Stimulated activated memory B cell treated with anti-CD40 and anti-IgM and Interleukin-4, amounts not matched to agents 10 μg/mL and 1 μg/mL and 100 μg/mL, for 72 hours (primary cell): ENCODE data around the gene FAM168A.

ENCODE experiments used
- ATAC-seq: fragments of 150-1000 bp; cut with Tn5 transposase; 2 replicates; pipeline ENCODE4 v1.10.0; 2021
- H3K27ac Mint-ChIP-seq: one replicate; pipeline ENCODE4 v1.8.0; 2022; ENCODE audit warnings: mild to moderate bottlenecking, mixed read lengths
- H3K27me3 Mint-ChIP-seq: one replicate; pipeline ENCODE4 v1.8.0; 2022; ENCODE audit warnings: mixed read lengths
- H3K36me3 Mint-ChIP-seq: one replicate; pipeline ENCODE4 v1.8.0; 2022; ENCODE audit warnings: mixed read lengths
- H3K4me1 Mint-ChIP-seq: one replicate; pipeline ENCODE4 v1.8.0; 2022; ENCODE audit warnings: mixed read lengths
- H3K4me3 Mint-ChIP-seq: one replicate; pipeline ENCODE4 v1.8.0; 2022; ENCODE audit warnings: mild to moderate bottlenecking, moderate library complexity, mixed read lengths
- H3K9me3 Mint-ChIP-seq: one replicate; pipeline ENCODE4 v1.8.0; 2022; ENCODE audit warnings: mixed read lengths

FAM168A gene

DNA sequence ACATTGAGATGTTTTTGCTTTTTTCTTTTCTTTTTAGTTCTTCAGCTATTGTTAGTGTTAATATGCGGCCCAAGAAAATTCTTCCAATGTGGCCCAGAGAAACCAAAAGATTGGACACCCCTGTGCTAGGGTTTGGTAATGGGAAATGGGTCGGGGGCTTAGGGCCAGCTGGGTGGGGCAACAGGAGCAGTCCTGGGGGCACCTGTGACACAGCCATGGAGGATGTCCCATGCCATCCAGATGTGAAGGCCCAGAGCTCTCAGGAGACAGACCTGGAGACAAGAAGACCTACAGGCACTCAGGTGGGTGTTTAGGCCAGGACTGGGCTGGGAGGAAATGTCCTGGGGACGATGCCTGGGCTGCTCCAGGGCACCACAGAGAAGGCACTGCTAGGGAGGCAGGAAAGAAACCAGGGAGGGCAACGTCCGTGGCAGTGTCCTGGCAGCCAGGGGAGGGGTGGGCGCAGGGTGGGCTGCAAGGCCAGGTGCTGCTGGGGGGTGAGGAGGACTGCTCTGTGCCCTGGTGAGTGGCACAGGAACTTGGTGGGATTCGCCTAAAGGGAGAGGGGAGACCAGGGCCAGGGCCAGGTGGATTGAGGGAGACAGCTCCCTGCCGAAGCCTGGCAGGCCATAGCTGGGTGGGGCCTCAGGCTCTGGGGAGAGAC lies 200.3 kb downstream of the FAM168A start:
- no peaks in the 10 kb centered on the region for H3K9me3 Mint-ChIP-seq
- peak overlapping the region; percentile 19 for H3K4me3 Mint-ChIP-seq
- H3K27me3 Mint-ChIP-seq = no peaks in the 10 kb centered on the region
- peak overlapping the region; percentile 48 for H3K27ac Mint-ChIP-seq
- H3K4me1 Mint-ChIP-seq = peaks cover 27% of the 10 kb centered on the region
- H3K36me3 Mint-ChIP-seq = peaks cover 55% of the 10 kb centered on the region
- no peak for ATAC-seq

DNA sequence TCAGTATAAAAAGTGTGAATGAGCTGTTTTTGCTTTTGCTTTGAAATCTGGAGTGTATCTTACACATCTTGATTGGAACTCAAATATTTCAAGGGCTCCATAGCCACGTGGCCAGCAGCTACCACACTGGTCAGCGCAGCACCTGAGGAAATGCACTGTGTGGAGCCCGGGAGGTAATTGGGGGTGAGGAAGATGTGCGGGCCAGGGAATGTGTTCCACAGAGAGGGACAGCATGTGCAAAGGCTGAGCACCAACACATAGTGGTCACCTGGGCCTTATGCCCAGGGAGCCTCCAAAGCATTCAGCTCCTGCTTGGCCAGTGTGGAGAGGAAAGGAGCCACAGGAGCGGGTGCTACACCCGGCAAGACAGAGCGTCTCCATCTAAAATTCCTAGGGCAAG lies 200.9 kb downstream of the FAM168A start:
- ATAC-seq = no peak
- H3K9me3 Mint-ChIP-seq = no peaks in the 10 kb centered on the region
- H3K4me3 Mint-ChIP-seq = no peak overlapping the region
- H3K36me3 Mint-ChIP-seq = peaks cover 62% of the 10 kb centered on the region
- peaks cover 32% of the 10 kb centered on the region for H3K4me1 Mint-ChIP-seq
- peak overlapping the region; percentile 17 for H3K27ac Mint-ChIP-seq
- no peaks in the 10 kb centered on the region for H3K27me3 Mint-ChIP-seq

DNA sequence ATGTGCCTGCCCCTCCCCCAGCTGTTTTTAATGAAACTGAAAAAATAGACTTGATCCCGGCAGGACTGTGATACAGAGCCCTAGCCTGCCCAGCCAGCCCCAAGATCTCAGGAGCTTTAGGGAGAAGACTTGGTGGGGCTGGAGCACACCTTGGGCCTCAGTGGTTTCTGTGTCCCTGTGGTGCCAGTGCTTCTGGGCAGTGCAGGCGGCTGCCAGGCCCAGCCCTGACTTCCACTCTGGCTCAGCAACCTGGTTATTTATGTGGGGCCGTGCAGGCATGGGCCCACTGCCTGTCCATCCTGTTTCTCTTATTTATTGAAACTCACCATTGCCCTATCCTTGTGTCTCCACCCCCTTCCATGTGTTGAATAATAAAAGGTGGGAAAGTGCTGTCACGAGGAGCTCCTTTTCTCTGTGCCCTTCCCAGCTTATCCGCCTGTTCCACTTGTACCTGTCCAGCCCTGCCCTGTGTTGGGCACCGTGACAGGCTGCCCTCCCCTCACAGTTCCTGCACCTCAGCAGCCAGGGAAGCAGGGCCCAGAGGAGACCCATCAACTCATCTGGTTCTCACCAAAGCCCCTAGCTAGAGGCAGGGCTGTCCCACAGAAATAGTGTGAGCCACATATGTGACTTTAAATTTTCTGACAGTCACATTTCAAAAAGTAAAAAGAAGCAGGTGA lies 201.5 kb downstream of the FAM168A start:
- Mint-ChIP-seq H3K4me1 (peaks cover 33% of the 10 kb centered on the region), H3K36me3 (peaks cover 65% of the 10 kb centered on the region), H3K27ac (peak overlapping the region; percentile 17), H3K9me3 (no peaks in the 10 kb centered on the region), H3K4me3 (no peak overlapping the region), H3K27me3 (no peaks in the 10 kb centered on the region)
- ATAC-seq = no peak

DNA sequence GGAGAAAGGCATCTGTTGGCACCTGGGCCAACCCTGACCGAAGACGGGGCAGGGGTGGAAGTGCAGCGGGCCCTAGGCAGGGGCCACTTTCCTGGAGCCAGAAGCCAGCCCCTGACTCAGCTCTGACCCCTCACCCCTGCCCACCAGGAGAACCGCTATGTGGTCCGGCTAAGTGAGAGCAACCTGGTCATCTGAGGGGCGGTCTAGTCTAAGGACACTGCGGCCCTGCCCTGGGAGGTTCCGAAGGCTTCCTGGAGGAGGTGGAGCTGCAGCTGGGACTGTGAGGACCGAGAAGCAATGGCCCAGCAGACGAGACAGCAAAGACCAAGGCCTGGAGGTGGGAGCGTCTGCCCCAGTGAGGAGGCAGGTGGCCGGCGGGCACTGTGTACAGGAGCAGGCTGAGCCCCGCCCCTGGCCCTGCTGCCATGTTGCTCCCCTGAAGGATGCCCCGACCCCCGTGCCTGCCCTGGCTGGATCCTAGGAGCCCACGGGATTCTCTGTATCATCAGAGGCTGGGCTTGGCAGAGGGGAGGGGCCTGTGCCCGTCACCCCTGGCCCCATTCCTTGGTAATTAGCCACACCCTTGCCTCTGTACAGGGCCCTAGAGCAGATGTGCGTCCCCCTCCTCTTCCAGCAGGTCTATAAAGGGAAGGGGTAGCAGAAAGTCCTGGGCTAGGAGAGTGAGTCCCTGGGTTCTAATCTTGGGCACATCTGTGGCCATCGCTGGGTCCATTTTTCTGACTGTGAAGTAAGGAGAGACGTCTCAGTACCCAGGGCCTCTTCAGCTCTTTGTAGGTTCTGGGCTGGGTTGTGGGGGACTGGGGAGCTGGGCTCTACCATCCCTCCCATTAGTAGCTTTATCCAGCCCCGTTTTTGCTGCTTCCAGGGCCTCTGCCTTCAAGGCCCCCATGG lies 202.4 kb downstream of the FAM168A start:
- Mint-ChIP-seq H3K27ac (no peak overlapping the region), H3K36me3 (peaks cover 62% of the 10 kb centered on the region), H3K4me1 (peaks cover 40% of the 10 kb centered on the region), H3K27me3 (no peaks in the 10 kb centered on the region), H3K9me3 (no peaks in the 10 kb centered on the region), H3K4me3 (no peak overlapping the region)
- no peak for ATAC-seq

DNA sequence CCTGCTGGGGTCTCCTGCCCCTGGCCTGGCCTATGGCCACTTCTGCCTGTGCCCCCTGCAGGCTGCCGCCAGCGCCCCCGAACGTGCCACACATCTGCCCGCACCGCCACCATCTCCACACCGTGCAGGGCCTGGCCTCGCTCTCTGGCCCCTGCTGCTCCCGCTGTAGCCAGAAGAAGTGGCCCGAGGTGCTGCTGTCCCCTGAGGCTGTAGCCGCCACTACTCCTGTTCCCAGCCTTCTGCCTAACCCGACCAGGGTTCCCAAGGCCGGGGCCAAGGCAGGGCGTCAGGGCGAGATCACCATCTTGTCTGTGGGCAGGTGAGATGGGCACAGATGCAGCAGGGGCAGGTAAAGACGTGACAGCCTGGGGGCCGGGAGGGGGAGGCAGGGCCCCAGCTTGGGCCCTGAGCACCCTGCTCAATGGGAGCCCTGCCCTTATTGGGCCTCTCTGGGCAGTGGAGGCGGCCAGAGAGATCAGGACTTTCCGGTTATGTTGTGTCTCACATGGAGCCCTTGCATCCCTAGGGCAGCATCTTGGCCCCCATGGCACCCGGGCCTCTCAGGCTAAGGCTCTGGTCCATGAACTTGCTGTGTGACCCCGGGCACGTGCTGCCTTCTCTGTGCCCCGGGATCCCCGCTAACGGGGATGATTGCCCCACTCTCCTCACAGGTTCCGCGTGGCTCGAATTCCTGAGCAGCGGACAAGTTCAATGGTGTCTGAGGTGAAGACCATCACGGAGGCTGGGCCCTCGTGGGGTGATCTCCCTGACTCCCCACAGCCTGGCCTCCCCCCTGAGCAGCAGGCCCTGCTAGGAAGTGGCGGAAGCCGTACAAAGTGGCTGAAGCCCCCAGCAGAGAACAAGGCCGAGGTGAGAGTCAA lies 203.3 kb downstream of the FAM168A start:
- peaks cover 49% of the 10 kb centered on the region for H3K4me1 Mint-ChIP-seq
- no peaks in the 10 kb centered on the region for H3K27me3 Mint-ChIP-seq
- ATAC-seq = no peak
- peak overlapping the region; percentile 27 for H3K27ac Mint-ChIP-seq
- no peaks in the 10 kb centered on the region for H3K9me3 Mint-ChIP-seq
- H3K4me3 Mint-ChIP-seq = no peak overlapping the region
- H3K36me3 Mint-ChIP-seq = peaks cover 70% of the 10 kb centered on the region

DNA sequence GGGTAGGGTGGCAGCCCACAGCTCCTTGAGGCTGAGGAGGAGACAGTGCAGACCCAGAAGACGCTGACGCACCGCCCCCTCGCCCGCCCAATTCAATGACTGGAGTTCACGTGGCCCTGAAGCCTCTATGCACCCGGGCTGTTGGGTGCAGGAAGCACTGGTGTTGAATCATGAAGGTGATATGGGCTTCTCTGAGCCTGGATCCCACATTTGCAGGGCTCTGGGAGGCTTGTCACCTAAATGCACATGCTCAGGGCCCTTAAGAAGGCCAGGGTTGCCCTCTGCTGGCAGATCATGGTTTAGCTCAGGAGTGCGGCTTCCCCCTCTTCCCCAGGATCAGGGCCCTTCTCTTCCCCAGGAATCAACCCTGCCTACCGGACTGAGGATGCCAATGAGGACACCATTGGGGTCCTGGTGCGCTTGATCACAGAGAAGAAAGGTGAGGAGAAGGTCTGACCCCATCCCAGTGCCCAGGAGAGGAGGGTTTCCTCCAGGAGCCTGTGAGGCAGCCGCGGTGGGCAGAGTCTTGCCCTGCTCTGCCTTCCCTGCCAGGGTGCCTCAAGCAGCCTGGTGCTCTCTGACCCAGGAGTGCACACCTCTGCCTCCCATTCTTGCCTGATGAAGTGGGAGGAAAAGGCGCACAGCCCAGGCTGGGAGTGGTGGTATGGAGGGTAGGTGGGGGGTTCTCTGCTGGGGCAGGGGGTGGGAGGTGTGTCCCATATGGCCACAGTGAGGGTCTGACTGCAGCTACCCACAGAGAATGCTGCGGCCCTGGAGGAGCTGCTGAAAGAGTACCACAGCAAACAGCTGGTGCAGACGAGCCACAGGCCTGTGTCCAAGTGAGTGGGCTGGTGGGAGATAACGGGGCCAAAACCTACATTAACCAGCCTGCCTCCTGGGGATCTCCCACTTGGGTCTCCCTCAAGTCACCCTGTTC lies 204.2 kb downstream of the FAM168A start:
- Mint-ChIP-seq H3K36me3 (peaks cover 69% of the 10 kb centered on the region), H3K4me3 (no peak overlapping the region)

DNA sequence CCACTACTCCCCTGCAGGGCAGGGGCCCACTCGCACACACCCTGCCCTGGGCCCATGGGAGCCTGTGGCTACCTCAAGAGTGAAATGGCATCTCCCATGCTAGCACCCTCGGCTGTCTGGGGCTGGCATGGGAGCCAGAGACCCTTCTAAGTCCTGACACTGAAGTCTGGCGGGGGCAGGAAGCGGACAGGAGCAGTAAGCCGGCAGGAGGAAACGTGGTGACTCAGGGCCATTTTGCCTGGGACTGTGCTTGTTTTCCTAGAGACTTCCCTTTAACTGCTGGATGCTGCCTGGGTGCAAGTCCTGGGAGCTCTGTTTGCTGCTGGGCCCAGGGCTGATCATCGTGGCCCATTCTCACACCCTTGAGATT lies 204.9 kb downstream of the FAM168A start:
- H3K4me1 Mint-ChIP-seq = peaks cover 56% of the 10 kb centered on the region
- no peaks in the 10 kb centered on the region for H3K9me3 Mint-ChIP-seq
- H3K36me3 Mint-ChIP-seq = peaks cover 69% of the 10 kb centered on the region
- H3K4me3 Mint-ChIP-seq = no peak overlapping the region
- no peaks in the 10 kb centered on the region for H3K27me3 Mint-ChIP-seq
- no peak overlapping the region for H3K27ac Mint-ChIP-seq
- peak; percentile 15 for ATAC-seq

More for the DNA sequence above, 204.2 kb downstream of the FAM168A start:
- H3K27me3 Mint-ChIP-seq = no peaks in the 10 kb centered on the region
- no peaks in the 10 kb centered on the region for H3K9me3 Mint-ChIP-seq
- H3K27ac Mint-ChIP-seq = no peak overlapping the region
- peaks cover 49% of the 10 kb centered on the region for H3K4me1 Mint-ChIP-seq
- ATAC-seq = peak; percentile 66

DNA sequence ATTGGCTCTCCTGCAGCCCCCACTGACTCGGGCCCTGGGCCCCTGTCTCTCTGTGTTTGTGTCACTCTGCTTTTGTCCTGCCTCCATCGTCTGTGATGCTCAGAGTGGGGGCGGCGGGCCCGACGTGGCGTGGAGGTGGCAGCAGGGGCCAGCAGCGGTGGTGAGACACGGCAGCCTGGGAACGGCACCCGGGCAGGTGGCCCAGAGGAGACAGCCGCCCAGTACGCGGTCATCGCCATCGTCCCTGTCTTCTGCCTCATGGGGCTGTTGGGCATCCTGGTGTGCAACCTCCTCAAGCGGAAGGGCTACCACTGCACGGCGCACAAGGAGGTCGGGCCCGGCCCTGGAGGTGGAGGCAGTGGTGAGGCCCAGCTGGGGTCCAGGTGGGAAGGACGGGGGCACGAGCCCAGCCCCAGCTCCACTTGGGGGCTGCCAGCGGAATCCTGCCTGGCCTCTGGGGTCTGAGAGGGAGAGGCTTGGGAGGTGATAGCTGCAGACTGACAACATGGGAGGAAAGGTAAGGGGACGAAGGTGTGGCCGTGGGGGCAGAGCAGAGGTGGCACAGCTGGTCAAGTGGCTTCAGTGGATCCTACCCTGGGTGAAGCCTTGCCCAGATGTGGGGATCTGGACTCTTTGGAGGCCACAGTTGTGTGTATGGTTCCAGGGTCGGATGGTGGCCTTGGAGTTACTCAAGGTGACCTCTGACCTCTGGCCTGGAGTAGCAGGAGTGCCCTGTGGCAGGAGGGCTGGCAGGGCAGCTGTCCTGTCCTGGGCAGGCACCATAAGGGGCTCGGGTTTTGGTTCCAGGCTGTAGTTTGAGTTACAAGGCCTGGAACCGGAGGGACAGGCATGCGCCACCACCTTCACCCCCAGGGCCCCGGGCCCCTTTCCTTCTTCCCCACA lies 205.6 kb downstream of the FAM168A start:
- H3K36me3 Mint-ChIP-seq = peaks cover 67% of the 10 kb centered on the region
- no peaks in the 10 kb centered on the region for H3K9me3 Mint-ChIP-seq
- no peak for ATAC-seq
- peaks cover 62% of the 10 kb centered on the region for H3K4me1 Mint-ChIP-seq
- H3K27ac Mint-ChIP-seq = no peak overlapping the region
- no peaks in the 10 kb centered on the region for H3K27me3 Mint-ChIP-seq
- no peak overlapping the region for H3K4me3 Mint-ChIP-seq

DNA sequence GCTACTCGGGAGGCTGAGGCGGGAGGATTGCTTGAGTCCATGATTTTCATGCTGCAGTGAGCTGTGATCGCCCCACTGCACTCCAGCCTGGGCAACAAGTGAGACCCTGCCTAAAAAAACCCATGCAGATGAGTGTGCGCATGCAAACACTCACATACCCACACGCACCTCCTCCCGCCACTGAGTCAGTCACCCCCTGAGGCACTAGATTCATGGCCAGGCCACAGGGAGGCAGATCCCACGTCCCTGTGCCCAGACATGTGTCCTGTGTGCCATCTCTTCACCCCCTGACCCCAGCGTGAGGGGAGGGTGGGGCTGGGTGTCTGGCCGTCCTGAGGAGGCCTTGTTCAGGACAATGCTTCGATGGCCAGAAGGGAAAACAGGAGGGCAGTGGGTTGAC lies 206.2 kb downstream of the FAM168A start:
- Mint-ChIP-seq H3K4me3 (no peak overlapping the region), H3K36me3 (peaks cover 65% of the 10 kb centered on the region), H3K4me1 (peaks cover 63% of the 10 kb centered on the region), H3K27ac (no peak overlapping the region), H3K27me3 (no peaks in the 10 kb centered on the region), H3K9me3 (no peaks in the 10 kb centered on the region)
- ATAC-seq = no peak

DNA sequence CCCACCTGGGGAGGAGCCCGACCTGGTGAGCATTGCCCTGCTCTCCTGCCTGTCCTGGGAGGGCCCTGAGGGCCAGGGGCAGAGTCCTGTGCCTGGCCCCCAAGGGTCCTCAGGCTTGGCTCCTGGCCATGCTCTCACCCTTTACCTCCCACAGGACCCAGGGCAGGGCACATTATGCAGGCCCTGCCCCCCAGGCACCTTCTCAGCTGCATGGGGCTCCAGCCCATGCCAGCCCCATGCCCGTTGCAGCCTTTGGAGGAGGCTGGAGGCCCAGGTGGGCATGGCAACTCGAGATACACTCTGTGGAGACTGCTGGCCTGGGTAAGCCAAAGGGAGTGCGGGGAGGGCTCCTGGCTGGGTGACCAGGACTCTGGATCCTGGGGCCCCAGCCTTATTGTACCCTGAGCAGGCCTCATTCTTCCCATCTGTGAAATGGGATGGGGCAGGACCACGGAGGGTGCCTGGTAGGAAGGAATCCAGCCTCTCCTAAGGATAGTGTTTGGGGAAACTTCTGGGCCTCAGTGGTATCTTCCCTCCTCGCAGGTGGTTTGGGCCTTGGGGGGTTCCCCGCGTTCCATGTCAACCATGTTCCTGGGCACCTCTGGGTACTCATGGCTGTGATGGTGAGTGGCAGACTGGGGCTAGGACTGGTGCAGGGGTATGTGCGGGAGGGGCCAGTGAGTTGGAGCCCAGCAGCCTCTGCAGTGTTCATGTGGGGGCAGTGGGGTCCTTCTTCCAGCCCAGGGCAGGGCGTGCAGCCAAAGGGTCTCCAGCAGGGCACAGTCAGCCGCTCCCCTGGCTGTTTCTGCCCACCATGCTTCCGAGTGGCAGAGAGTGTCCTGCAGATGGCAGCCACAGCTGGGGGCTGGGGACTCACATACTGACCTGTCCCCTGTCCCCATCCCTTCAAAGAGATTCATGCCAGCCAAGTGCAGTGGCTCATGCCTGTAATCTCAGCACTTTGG lies 207.0 kb downstream of the FAM168A start:
- no peak for ATAC-seq
- peak overlapping the region; percentile 90 for H3K27ac Mint-ChIP-seq

DNA sequence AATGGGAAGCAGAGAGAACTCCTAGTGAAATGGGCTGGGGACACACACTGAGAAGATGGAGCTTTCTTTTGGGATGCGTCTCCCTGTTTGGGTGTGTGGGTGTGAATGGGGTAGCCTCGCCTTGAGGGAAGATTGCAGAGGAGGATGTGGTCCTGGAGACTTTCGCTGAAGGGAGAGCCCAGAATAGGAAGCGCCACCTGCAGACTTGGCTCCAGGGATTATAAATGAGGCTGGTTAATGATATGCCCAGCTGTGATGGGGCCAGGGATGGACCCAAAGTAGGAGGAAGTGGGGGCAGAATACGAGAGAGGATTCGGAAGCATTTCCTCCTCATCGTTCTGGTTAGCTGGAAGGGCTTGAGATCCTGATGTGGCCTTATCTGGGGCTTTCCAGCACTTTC lies 208.0 kb downstream of the FAM168A start:
- ATAC-seq = no peak
- Mint-ChIP-seq H3K9me3 (no peaks in the 10 kb centered on the region), H3K27ac (peak overlapping the region; percentile 90), H3K36me3 (peaks cover 54% of the 10 kb centered on the region), H3K4me3 (no peak overlapping the region), H3K27me3 (no peaks in the 10 kb centered on the region), H3K4me1 (peaks cover 80% of the 10 kb centered on the region)

More for the DNA sequence above, 207.0 kb downstream of the FAM168A start:
- H3K4me1 Mint-ChIP-seq = peaks cover 71% of the 10 kb centered on the region
- H3K27me3 Mint-ChIP-seq = no peaks in the 10 kb centered on the region
- H3K9me3 Mint-ChIP-seq = no peaks in the 10 kb centered on the region
- no peak overlapping the region for H3K4me3 Mint-ChIP-seq
- H3K36me3 Mint-ChIP-seq = peaks cover 58% of the 10 kb centered on the region

DNA sequence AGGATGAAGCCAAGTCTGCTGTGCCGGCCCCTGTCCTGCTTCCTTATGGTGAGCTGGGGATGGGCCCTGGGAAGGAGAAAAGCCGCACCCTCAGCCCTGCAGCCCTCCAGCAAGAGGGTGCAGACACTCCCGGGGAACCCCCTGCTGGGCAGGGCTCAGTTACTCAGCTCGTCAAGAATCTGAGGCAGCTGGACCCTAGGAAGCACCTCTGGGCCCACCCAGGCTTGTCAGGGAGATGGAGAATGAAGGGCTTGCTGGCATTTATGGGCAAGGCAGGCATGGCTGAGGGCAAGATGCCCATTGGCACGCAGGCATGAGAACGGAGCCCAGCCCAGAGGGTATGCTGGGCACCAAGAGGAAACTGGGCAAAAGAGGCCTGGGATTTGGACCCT lies 208.8 kb downstream of the FAM168A start:
- Mint-ChIP-seq H3K27ac (peak overlapping the region; percentile 90), H3K4me3 (peak overlapping the region; percentile 64), H3K4me1 (peaks cover 88% of the 10 kb centered on the region), H3K36me3 (peaks cover 54% of the 10 kb centered on the region), H3K9me3 (no peaks in the 10 kb centered on the region), H3K27me3 (no peaks in the 10 kb centered on the region)
- no peak for ATAC-seq
